A204.1 (cell line): Measurements from ENCODE around the gene PSMD10.

Experiments used
- FAIRE-seq: peaks from 2 replicates; lab custom pipeline; 2012; peaks lifted over from hg19 to GRCh38; lab: Jason Lieb, UNC

Gene PSMD10

DNA sequence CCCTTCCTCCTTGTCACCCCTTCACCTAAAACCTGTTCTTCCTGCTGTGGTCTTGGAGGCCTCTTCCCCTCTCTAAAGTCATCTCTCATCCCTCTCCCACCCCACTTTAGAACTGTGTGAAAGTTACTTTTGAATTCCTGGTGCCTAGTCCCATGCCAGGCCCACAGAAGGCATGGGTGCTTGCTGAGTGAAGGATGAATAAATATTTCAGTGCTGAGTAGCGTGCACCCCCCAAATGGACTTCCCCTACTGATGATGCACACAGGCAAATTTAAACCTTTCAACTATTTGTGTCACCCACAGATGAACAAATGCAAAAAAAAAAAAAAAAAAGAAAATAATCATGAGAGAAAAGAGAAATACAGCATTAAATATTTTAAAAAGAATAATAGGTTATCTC is 19.8 kb downstream of the PSMD10 start:
- no peak for FAIRE-seq

DNA sequence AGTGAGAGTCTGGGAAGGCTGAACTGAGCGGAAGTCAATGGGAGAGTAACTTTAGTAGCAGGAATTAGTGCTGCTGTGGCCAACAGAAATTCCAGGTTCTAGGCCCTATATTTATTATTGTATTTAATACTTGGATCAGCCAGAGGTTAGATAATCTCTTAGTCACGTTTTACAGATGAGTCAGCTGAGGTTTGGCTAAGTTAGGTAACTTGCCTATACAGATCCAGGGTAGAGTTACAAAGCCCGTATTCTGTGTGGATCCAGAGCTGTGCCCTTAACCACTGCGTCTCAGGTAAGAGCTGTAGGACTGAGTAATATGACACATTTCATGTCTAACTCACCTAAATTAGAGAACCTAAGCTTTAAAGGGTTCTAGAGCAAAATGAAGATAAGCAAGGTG is 20.5 kb downstream of the PSMD10 start:
- FAIRE-seq = no peak

DNA sequence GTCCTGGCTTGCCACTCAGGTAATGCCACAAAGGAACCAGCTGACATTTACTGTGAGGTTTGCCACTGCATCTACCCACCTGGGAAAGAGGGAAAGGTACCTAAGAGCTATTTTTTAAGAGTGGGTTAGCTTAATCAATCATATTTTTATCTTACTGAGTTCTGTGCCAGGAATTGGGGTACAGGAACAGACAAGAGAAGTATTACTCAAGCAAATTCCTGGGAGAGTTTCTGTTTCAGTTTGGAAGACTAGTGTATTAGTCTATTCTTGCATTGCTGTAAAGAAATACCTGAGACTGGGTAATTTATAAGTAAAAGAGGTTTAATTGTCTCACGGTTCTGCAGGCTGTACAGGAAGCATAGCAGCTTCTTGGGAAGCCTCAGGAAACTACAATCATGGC is 23.2 kb downstream of the PSMD10 start:
- no peak for FAIRE-seq

DNA sequence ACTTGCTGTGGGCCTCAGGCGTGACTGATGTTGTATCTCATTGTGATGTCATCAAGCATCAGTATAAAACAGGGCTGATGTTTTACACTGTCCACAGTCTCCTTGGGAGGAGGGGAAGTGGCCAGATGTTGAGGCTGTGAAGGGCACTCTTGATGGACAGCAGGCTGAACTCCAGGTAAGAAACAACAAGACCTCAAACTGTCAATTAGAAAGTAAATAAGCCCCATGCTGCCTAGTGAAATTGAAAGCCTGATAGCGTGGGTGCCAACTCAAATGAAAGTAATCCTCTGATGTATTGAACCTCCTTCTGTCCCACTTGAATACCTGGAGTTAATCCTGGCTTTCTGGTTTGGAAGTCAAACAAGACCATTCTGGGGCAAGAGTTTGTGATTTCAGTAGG is 26.7 kb downstream of the PSMD10 start:
- no peak for FAIRE-seq

DNA sequence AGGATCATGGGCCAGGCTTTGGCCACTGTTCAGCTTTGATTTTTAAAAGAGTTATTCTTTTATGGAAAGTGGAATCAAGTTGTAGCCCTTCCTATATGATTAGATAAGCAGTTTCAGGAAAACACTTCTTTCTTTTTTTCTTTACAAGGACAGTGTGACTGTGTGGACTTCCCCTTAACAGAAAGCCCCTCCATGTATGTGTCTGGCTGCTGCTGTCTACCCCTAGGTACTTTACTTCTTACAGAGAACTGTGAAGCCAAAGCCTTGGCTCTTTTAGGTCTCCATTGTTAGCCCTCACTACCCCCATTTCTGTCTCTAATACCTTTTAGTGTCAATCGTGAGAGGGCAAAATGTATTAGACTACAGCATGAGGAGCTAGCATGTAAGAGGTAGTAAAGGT is 27.3 kb downstream of the PSMD10 start:
- FAIRE-seq = no peak

DNA sequence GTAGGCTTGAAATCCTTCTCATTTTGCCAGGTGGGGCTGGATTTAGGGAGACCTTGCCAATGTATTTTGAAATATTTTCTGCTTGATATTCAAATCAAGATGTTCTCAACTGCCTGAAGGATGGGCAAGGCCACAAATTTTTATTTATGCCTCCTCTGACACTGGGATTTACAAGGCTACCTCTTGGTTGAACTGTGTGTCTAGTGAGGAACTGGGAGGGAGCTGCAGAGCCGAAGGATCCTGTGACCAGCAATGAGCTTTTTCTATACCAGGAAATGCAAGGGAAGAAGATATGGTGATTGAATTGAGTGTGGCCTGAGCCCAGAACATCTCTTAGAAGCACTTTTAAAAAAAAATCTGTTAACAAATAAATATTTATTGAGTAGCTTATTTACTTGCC is 31.5 kb downstream of the PSMD10 start:
- no peak for FAIRE-seq

DNA sequence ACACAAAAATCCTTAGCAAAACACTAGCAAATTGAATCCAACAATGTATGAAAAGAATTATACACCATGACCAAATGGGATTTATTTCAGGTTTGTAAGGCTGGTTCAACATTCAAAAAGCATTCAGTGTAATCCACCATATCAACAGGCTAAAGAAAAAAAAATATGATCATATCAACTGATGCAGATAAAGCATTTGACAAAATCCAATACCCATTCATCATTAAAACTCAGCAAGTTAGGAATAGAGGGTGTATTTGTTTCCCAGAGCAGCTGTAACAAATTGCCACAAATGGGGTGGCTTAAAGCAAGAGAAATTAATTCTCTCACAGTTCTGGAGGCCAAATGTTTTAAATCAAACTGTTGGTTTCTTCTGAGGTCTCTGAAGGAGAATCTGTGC is 35.8 kb downstream of the PSMD10 start:
- FAIRE-seq = no peak

DNA sequence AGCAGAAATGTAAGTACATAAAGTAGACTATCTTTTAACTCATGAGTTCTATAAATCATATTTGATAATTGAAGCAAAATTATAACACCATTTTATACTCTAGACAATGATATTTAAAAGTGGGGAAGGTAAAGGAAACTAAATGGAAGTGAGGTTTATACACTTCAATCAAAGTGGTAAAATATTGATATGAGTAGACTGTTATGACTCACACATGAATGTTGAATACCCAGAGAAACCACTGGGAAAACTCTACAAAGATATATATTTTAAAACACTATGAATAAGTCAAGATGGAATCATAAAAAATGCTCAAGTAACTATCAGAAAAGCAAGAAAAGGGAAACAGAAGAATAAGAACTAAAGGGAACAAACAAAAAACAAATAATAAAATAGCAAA is 38.1 kb downstream of the PSMD10 start:
- peak; percentile 11 for FAIRE-seq

DNA sequence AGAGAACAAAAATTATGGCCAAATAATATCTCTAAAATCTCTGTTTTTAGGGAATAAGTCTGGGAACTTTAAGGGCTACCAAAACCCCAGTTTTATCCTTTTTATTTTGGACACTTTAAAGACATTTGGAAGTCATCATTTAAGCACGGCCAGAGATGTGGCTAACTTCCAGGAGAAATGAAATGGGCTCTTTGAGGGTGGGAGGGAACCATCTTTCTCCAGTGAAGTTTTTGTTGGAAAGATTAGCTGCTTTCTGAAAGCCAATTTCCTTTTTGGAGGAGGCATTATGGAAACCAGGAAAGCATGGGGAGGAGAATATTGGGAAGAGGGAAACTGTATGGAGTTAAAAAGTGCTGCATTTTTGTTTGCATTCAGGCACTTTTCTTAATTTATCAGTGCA is 41.7 kb downstream of the PSMD10 start:
- no peak for FAIRE-seq

DNA sequence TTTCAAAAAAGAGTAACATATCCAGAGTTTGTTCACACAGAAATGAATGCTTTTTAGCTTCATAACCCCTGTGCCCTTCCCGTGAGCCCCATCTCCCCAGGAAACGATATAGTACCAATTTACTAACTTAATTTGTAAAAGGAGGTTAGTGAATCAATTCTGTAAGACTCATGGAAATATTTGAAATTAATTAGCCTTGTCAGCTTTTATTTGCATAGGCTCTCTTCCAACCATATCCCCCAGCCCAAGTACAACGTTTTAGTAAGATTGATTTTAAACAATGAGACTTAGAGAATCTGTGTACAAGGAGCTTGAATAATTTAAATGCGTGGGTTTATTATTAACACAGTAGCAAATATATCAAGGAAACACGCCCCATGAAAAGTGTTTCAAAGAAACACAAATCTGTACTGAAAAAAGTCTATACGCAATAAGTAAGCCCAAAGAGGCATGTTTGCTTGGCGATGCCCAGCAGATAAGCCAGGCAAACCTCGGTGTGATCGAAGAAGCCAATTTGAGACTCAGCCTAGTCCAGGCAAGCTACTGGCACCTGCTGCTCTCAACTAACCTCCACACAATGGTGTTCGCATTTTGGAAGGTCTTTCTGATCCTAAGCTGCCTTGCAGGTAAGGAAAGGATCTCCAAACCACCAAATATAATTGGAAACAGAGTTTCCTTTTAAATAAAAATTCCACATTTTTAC is 46.6 kb downstream of the PSMD10 start, which contains the start of gene VSIG1:
TSS of gene VSIG1 (plus strand) at position 512 of the 703 bp plus-strand sequence. CDS start at position 578, 66 bp downstream.
- FAIRE-seq = no peak

DNA sequence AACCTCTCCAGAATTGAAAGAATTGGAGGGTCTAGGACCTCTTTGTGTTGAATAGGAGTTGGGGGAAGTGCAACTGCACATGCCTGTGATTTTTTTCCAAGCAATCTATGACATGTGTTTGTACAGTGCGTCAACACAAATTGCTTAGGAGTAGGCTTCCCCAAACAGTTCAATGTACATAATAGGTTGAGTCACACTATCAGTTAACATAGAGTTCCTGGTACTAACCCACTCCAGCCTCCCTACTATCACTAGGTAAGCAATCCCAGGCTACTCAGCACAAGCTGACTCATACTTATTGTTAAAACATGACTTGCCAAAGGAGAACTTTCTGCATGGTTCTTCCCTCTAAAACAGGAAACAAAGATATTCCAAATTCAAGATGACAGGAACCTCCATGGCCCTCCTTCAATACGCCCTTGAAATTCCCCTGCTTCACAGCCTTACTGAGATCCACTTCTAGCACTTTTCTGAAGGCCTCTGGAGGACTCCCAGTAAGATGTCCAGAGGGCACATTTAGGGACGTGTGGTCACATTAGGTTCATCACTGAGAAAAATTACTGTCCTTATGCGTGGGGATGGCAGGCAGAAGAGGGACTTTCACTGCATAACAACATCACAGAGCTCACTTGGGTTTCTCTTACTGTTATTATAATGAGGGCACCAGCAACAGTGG is 54.9 kb downstream of the PSMD10 start:
- no peak for FAIRE-seq

DNA sequence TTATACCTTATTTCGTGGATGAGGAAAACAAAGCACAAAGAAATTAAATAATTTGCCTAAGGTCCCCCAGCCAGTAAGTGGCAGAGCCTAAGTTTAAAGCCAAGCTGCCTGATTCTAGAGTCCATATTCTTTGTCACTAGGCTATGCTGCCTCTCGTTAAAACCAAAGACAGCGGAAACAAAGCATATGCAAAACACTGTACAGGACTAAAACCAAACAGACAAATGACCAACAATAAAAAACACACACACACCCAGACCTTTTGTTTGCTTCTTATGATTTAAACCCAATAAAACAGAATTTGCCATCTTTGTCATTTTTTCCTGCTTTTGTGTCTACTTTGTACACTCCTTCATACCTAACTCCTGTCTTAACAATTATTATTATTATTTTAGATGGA is 56.6 kb downstream of the PSMD10 start:
- FAIRE-seq = no peak
